Suprapubic skin (tissue), 4 donors: ENCODE results near the gene ITPRIPL1. TPM values are rescaled to one million over a fixed set of nuclear protein-coding genes. Genes with fewer than 3 reads are reported as not detected.

Source experiments
- DNase-seq, 2 donors: peaks; one replicate each; pipeline ENCODE4 v3.0.0-alpha.2; 2019; ENCODE audit warnings: low spot score in 2 of 2
- H3K27ac ChIP-seq: fragments of 200-600 bp; sonication (generic); one replicate; pipeline ENCODE4 v1.5.1; 2019
- H3K27me3 ChIP-seq: fragments of 200-600 bp; sonication (generic); one replicate; pipeline ENCODE4 v1.5.1; 2019
- H3K36me3 ChIP-seq: fragments of 200-600 bp; sonication (generic); one replicate; pipeline ENCODE4 v1.5.1; 2019
- H3K4me1 ChIP-seq: fragments of 200-600 bp; sonication (generic); one replicate; pipeline ENCODE4 v1.5.1; 2019
- H3K4me3 ChIP-seq: fragments of 200-600 bp; sonication (generic); one replicate; pipeline ENCODE4 v1.5.1; 2019; ENCODE audit warnings: mild to moderate bottlenecking
- H3K9me3 ChIP-seq: fragments of 200-600 bp; sonication (generic); one replicate; pipeline ENCODE4 v1.5.1; 2019
- CTCF ChIP-seq, 2 donors: fragments of 200-600 bp in 1 of 2; fragments of 450-650 bp in 1 of 2; sonication (generic) in 1 of 2; IDR thresholded peaks; one replicate each; pipeline ENCODE4 v1.5.1; 2016 to 2019; ENCODE audit warnings: antibody characterized with exemption in 2 of 2, mild to moderate bottlenecking in 1 of 2, moderate library complexity in 1 of 2
- EP300 ChIP-seq: sonication (generic); formaldehyde crosslinking; IDR thresholded peaks from one replicate; pipeline ENCODE4 v1.6.1; 2017; ENCODE audit warnings: antibody characterized with exemption
- POLR2A ChIP-seq, 2 donors: fragments of 450-650 bp; IDR thresholded peaks; one replicate each; pipeline ENCODE4 v1.6.1; 2017; ENCODE audit warnings: antibody characterized with exemption in 2 of 2, mild to moderate bottlenecking in 2 of 2, moderate library complexity in 2 of 2
- POLR2AphosphoS5 ChIP-seq, 3 donors: sonication (generic); formaldehyde crosslinking; IDR thresholded peaks; one replicate each; pipeline ENCODE4 v1.6.1; 2017; ENCODE audit warnings: antibody characterized with exemption in 3 of 3
- WGBS: methylation state at CpG from one replicate; pipeline ENCODE4 v1.1.5; 2018; 5-methylcytosine and 5-hydroxymethylcytosine counted together
- total RNA-seq, 4 donors: library from RNA; depleted of rRNA; stranded (reverse); fragments of >200 nt; gene quantifications; one replicate each; pipeline ENCODE4 v1.1.0, GENCODE V29; 2016

The ITPRIPL1 gene
- total RNA-seq, 4 donors from 2014 or later, result 0.86 to 2.6 (median 2.2) TPM

DNA sequence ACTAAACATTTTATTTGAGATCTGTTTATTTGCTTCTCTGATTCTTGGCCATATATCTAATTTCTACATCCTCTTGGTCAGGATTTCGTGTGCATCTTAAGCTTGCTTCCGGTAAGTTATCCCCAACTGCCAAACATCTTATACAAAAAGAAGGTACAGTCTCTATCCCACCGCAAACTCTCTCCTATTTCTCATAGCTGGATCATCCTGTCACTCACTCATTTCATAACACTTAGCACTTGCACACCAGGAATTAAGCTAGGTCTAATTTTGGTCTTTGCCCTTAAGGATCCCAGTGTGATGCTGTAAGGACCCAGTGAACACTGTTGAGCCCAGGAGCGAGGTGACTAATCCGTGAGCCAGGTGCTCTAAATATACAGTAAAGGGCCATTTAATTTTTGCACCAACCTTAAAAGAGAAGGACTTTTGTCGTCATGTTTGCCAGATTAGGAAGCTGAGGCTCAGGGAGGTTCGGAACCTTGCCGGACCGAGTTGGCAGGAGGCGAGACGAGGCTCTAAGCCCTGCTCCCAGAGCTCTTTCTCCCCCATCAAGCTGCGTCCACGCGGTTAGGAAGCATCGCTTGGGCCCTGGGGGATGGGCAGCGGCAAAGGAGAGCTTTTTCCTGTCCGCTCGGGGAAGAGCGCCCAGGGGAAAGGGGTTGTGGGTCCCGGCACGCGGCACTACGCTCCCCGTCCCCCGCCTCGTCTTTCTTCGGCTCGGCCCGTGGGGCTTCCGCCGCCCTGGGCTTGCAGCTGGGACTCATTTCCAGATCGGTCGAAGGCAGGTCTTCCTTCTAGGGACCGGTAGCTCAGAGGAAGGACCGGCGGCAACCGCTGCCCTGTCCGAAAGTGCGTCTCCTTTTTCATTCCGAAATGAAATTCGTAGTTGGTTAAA lies 4.1 kb upstream of the ITPRIPL1 start:
- Histone ChIP-seq H3K4me3 (peak overlapping the region; percentile 65), H3K36me3 (no peaks in the 10 kb centered on the region), H3K27me3 (peaks cover 24% of the 10 kb centered on the region), H3K9me3 (no peaks in the 10 kb centered on the region), H3K4me1 (peaks cover 33% of the 10 kb centered on the region), H3K27ac (peak overlapping the region; percentile 10)
- 6% methylated on average over 31 of the region's 41 CpGs for WGBS
- no peak for DNase-seq
- TF ChIP-seq POLR2AphosphoS5 (IDR thresholded peaks at IDR 0.05) (no peak), POLR2A (IDR thresholded peaks at IDR 0.05) (no peak), EP300 (no peak), CTCF (IDR thresholded peaks at IDR 0.05) (no peak)

GRCh38 chr2:96323849-96324248 lies 1.3 kb upstream of the ITPRIPL1 start:
- Histone ChIP-seq H3K27me3 (peaks cover 21% of the 10 kb centered on the region), H3K27ac (no peak overlapping the region), H3K9me3 (no peaks in the 10 kb centered on the region), H3K4me1 (peaks cover 36% of the 10 kb centered on the region), H3K36me3 (no peaks in the 10 kb centered on the region), H3K4me3 (no peak overlapping the region)
- no peak for DNase-seq
- 92% methylated on average over 1 of the region's 1 CpG for WGBS
- TF ChIP-seq POLR2AphosphoS5 (IDR thresholded peaks at IDR 0.05) (no peak), CTCF (IDR thresholded peaks at IDR 0.05) (no peak), POLR2A (IDR thresholded peaks at IDR 0.05) (no peak), EP300 (no peak)

GRCh38 chr2:96324721-96325040 lies 436 bp upstream of the ITPRIPL1 start:
- H3K4me1 ChIP-seq, result peaks cover 36% of the 10 kb centered on the region
- no peak for TF ChIP-seq POLR2AphosphoS5 (IDR thresholded peaks at IDR 0.05)
- no peak for TF ChIP-seq EP300
- no peak for TF ChIP-seq CTCF (IDR thresholded peaks at IDR 0.05)
- no peak for TF ChIP-seq POLR2A (IDR thresholded peaks at IDR 0.05)
- no peaks in the 10 kb centered on the region for H3K36me3 ChIP-seq
- WGBS, result 32% methylated on average over 6 of the region's 6 CpGs
- peak overlapping the region; percentile 63 for H3K4me3 ChIP-seq
- H3K27me3 ChIP-seq, result peaks cover 21% of the 10 kb centered on the region
- H3K9me3 ChIP-seq, result no peaks in the 10 kb centered on the region
- DNase-seq, result peak in 1 of 2 donors; percentile 47
- H3K27ac ChIP-seq, result no peak overlapping the region

DNA sequence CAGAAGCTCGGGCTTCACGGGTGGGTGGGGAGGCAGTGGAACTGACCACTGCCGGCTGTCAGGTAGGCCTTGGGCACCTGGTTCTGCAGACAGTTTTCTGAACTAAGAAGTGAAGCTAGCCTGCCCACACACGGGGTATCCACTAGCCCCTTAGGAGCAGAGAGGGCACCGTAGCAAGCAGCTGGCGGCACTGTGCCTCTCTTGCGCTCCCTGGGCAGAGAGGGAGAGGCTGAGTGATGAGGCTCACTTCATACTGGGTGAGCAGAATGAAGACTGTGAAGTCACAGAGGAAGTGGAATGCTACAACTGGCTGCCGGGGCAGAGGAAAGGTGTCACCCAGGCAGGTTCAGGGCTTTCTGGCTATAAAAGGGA lies 753 bp downstream of the ITPRIPL1 start:
- Histone ChIP-seq H3K27me3 (peaks cover 21% of the 10 kb centered on the region), H3K36me3 (no peaks in the 10 kb centered on the region), H3K4me3 (peak overlapping the region; percentile 63), H3K9me3 (no peaks in the 10 kb centered on the region), H3K27ac (no peak overlapping the region), H3K4me1 (peaks cover 42% of the 10 kb centered on the region)
- TF ChIP-seq POLR2AphosphoS5 (IDR thresholded peaks at IDR 0.05) (no peak), EP300 (no peak), CTCF (IDR thresholded peaks at IDR 0.05) (no peak), POLR2A (IDR thresholded peaks at IDR 0.05) (no peak)
- peak in 1 of 2 donors; percentile 66 for DNase-seq
- 49% methylated on average over 4 of the region's 8 CpGs for WGBS

DNA sequence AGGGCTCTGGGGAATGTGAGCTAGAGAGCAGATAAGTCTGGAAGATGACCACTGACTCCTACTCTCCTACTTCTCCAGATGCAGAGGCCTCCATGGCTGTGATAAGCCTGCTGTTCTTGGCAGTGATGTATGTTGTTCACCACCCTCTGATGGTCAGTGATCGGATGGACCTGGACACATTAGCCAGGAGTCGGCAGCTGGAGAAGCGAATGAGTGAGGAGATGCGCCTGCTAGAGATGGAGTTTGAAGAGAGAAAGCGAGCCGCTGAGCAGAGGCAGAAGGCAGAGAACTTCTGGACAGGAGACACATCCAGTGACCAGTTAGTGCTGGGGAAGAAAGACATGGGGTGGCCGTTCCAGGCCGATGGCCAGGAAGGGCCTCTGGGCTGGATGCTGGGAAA lies 1.4 kb downstream of the ITPRIPL1 start:
- WGBS, result 91% methylated on average over 8 of the region's 8 CpGs
- H3K27me3 ChIP-seq, result peaks cover 19% of the 10 kb centered on the region
- DNase-seq, result peak in 1 of 2 donors; percentile 26
- H3K4me3 ChIP-seq, result no peak overlapping the region
- no peaks in the 10 kb centered on the region for H3K9me3 ChIP-seq
- H3K27ac ChIP-seq, result no peak overlapping the region
- H3K4me1 ChIP-seq, result peaks cover 35% of the 10 kb centered on the region
- H3K36me3 ChIP-seq, result no peaks in the 10 kb centered on the region
- TF ChIP-seq EP300 (no peak), POLR2A (IDR thresholded peaks at IDR 0.05) (no peak)
